Measurements from ENCODE around the gene CHIT1.

Gene CHIT1

DNA sequence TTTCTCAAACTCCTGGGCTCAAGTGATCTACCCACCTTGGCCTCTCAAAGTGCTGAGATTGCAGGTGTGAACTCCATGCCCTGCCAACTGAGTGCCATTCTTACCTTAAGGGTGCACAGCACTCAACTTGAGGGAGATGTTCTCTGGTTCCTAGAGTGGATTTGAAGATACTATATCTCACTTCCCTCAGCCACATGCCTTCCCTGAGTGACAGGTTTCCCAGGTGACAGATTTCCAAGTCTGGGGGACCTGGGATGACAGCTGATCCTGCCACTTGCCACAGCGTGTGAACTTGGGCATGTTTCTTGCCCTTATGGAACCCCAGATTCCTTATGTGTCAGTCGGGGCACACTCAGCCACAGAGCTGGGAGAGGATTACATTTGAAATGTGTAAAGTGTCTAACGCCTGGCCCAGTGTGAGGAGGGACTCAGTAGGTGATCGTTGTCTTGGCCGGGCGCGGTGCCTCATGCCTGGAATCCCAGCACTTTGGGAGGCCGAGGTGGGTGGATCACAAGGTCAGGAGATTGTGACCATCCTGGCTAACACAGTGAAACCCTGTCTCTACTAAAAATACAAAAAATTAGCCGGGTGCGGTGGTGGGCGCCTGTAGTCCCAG is 46.3 kb upstream of the CHIT1 start:
- POLR2A ChIA-PET: interaction anchor here (0.6 to 2.9 kb wide), 7 partner anchors 25 to 50 kb away, joined by 3 to 25 read pairs (median 4); partner anchors contain the start of gene BTG2
- TF ChIP-seq, protein P1, sequence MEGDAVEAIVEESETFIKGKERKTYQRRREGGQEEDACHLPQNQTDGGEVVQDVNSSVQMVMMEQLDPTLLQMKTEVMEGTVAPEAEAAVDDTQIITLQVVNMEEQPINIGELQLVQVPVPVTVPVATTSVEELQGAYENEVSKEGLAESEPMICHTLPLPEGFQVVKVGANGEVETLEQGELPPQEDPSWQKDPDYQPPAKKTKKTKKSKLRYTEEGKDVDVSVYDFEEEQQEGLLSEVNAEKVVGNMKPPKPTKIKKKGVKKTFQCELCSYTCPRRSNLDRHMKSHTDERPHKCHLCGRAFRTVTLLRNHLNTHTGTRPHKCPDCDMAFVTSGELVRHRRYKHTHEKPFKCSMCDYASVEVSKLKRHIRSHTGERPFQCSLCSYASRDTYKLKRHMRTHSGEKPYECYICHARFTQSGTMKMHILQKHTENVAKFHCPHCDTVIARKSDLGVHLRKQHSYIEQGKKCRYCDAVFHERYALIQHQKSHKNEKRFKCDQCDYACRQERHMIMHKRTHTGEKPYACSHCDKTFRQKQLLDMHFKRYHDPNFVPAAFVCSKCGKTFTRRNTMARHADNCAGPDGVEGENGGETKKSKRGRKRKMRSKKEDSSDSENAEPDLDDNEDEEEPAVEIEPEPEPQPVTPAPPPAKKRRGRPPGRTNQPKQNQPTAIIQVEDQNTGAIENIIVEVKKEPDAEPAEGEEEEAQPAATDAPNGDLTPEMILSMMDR (IDR thresholded peaks at IDR 0.05; ENCODE audit: control extremely low read depth, extremely low read depth, low read depth, missing control alignments): no peak

DNA sequence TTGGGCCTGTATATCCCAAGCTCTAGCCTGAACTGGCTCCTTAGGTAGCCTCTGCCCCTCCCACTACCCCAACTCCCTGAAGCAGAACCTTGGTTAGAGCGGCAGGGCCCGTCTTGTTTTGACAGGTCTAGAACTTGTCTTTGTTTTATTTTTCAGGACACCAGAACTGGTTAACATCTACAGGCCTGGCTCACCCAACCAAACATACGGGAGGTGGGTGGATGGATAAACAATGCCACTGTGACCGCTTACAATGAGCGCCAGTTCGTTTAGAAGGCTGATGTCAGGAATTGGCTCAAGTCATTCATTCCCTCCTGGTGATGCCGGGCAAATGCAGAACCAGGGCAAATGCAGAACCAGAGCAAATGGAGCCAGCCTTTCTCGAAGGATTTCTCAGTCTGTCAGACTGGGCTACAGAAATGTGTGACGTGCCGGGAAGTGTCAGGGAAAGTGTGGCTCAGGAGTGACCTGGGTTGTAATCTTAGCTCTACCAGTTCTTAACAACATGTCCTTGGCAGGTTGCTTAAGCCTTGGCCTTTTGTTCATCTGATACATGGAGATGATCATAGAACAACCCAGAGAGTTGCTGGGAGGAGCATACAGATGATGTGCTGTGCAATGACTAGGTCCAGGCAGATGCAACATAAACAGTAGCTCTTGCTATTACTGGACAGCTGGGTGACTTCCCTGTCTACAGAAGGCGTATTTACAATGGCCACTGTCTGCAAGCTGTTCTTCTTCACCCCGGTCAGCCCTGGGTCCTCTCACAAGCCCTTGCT is 45.3 kb upstream of the CHIT1 start:
- CTCF ChIA-PET: interaction anchor here (0.9 to 23.0 kb wide), 16 partner anchors 7 to 234 kb away, joined by 3 to 282 read pairs (median 4); partner anchors contain the start of gene BTG2
- no peak for DNase-seq (ENCODE audit: extremely low spot score)
- TF ChIP-seq, protein P1 (IDR thresholded peaks at IDR 0.05; ENCODE audit: control extremely low read depth, extremely low read depth, low read depth, missing control alignments): no peak
- POLR2A ChIA-PET: interaction anchor here (0.9 to 1.8 kb wide), 5 partner anchors 26 to 53 kb away, joined by 3 to 25 read pairs (median 5); partner anchors contain the start of gene BTG2

More for the DNA sequence above, 46.3 kb upstream of the CHIT1 start:
- CTCF ChIA-PET: interaction anchor here (1.0 to 23.0 kb wide), 11 partner anchors 8 to 213 kb away, joined by 3 to 282 read pairs (median 9); partner anchors contain the start of gene BTG2
- DNase-seq (ENCODE audit: extremely low spot score): no peak

DNA sequence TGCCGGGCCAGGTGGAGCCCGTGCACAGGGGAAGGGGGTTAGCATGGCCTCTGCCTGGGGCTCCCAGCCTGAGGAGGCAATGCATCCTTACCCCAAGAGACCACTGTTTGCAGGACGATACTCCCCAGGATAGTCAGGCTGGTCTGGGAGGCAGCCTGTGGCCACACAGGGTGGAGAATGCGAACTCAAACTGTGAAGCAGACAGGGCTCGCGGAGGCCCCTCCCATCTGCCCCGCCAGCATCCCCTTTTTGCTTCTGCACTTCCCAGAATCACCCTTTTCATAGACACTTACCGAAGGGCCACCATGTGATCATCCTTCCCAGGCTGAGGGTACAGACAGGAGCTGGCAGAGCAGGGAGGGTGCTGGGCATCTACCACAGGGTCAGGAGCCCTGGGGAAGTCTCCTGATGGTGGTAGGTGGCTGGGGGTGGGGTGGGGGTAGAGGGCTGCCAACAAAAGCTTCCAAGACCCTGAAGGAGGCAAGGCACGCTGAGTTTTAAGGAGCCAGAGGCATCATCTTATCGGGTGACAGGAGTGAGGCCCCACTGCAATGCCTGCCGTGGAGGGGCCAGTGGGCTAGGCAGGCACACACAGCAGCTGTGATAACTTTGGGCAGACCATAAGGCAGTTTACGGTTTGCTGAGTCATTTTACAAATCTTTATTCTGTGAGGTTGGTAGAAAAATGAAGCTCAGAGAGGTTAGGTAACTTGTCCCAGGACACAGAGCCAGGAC is 44.6 kb upstream of the CHIT1 start:
- DNase-seq (ENCODE audit: extremely low spot score): no peak
- CTCF ChIA-PET: interaction anchor here (0.9 to 23.0 kb wide), 14 partner anchors 13 to 233 kb away, joined by 3 to 282 read pairs (median 4); partner anchors contain the start of gene BTG2
- TF ChIP-seq, protein P1 (IDR thresholded peaks at IDR 0.05; ENCODE audit: control extremely low read depth, extremely low read depth, low read depth, missing control alignments): no peak
- POLR2A ChIA-PET: interaction anchor here (0.9 to 1.8 kb wide), 5 partner anchors 32 to 54 kb away, joined by 3 to 25 read pairs (median 7); partner anchors contain the start of gene BTG2

DNA sequence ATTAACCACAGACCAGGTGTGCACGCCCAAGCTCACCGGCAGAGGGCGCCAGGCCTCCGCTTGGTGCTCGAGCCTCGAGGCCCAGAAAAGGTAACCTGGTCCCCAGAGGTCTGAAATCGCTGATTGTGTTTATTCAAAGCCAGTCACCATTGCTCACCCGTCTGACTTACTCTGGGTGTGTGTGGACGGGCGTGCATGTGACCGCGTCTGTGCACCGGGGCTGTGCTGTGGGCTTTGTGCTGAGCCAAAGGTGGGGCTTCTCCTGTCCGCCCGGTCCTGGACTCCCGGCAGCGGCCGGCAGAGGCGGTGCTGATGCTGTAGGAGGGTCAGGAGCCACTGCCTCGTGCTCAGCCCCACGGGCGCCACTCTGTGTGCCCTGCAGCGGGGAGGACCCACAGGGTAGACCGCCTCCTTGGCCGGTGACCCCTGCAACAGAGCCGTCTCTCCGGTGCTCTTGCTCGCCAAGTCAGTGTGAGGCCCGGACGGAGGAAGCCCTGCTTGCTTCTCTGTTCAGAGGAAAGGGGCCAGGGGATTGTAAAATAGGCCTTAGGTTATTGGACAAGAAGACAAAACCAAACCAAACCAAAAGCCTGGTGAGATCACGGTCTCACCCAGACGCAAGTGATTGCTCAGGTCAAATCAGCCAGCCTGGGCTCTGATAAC is 43.9 kb upstream of the CHIT1 start:
- ChIA-PET POLR2A (interaction anchor here (0.7 to 2.3 kb wide), 7 partner anchors 13 to 52 kb away, joined by 3 to 21 read pairs (median 5); partner anchors contain the start of gene BTG2), CTCF (interaction anchor here (0.6 to 14.4 kb wide), 28 partner anchors 9 to 417 kb away, joined by 3 to 690 read pairs (median 6); partner anchors contain the start of genes BTG2, FMOD, OPTC and TMEM183A)
- DNase-seq (ENCODE audit: extremely low spot score): peak; percentile 76
- TF ChIP-seq, protein P1 (IDR thresholded peaks at IDR 0.05; ENCODE audit: control extremely low read depth, extremely low read depth, low read depth, missing control alignments): peak; percentile 99

DNA sequence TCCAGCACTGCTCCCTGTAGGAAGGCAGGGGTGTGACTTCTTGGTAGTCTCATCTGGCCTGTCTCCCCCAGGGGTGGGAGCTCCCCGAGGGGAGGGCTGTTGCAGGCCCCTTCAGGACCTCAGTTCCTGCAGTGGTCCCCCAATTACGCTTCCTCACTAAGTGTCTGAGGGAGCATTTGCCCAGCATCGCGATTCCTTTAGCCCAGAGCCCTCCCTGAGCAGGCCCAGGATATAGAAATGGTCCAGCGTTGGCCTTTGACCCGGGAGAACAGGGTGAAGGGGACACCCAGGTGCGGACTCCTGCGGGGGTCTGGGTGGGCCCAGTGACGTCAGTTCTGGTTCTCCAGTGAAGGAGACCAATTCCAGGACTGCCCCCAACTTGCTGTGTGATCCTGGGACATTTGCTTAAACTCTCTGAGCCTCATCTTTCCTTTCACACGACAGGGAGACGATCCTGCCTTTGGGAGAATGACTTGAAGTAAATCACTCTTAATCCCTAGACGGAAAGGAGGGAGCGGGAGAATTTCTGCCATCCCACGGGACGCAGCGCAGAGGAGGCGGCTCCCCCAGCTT is 43.2 kb upstream of the CHIT1 start:
- ChIA-PET CTCF (interaction anchor here (0.6 to 14.4 kb wide), 25 partner anchors 8 to 418 kb away, joined by 3 to 690 read pairs (median 6); partner anchors contain the start of genes BTG2, FMOD, OPTC and TMEM183A), POLR2A (interaction anchor here (0.7 to 2.3 kb wide), 6 partner anchors 14 to 53 kb away, joined by 3 to 21 read pairs (median 5); partner anchors contain the start of gene BTG2)
- DNase-seq (ENCODE audit: extremely low spot score): no peak
- TF ChIP-seq, protein P1 (IDR thresholded peaks at IDR 0.05; ENCODE audit: control extremely low read depth, extremely low read depth, low read depth, missing control alignments): no peak
